Right kidney (tissue), 1 donor: ENCODE measurements around the gene DNAJB5.
"Not testable (repeated sequence)": the region's sequence is repeated elsewhere in the genome, so short reads cannot be mapped to it uniquely, and the experiment has no call there.

Experiments used
- DNase-seq: peaks from one replicate; pipeline ENCODE4 v3.0.0-alpha.2; 2016

The DNAJB5 gene

GRCh38 chr9:34998266-34998665 is 8.7 kb downstream of the DNAJB5 start:
- DNase-seq, result no peak

GRCh38 chr9:34999576-34999975 is 10.0 kb downstream of the DNAJB5 start:
- no peak for DNase-seq

GRCh38 chr9:35000535-35001284 is 11.2 kb downstream of the DNAJB5 start:
- DNase-seq, result no peak

GRCh38 chr9:35001285-35001677 is 11.7 kb downstream of the DNAJB5 start:
- no peak for DNase-seq

- no peak for DNase-seq
These were observed 12.4 kb downstream of the DNAJB5 start for GRCh38 chr9:35001803-35002502.

GRCh38 chr9:35002623-35003022 is 13.1 kb downstream of the DNAJB5 start:
- DNase-seq, result no peak

- not testable (repeated sequence) for DNase-seq
These were observed 14.8 kb downstream of the DNAJB5 start for GRCh38 chr9:35004299-35004698.

- DNase-seq, result no peak
These were observed 20.9 kb downstream of the DNAJB5 start for GRCh38 chr9:35010351-35010958.

GRCh38 chr9:35014517-35014916 is 25.0 kb downstream of the DNAJB5 start:
- DNase-seq, result no peak

- not testable (repeated sequence) for DNase-seq
These were observed 33.9 kb downstream of the DNAJB5 start for GRCh38 chr9:35023443-35023842.

- DNase-seq, result no peak
These were observed 37.1 kb downstream of the DNAJB5 start for GRCh38 chr9:35026671-35027070.

GRCh38 chr9:35027374-35027773 is 37.8 kb downstream of the DNAJB5 start:
- DNase-seq, result no peak

GRCh38 chr9:35027860-35028259 is 38.3 kb downstream of the DNAJB5 start:
- no peak for DNase-seq

GRCh38 chr9:35028341-35028740 is 38.8 kb downstream of the DNAJB5 start:
- DNase-seq, result no peak

- DNase-seq, result no peak
These were observed 39.7 kb downstream of the DNAJB5 start for GRCh38 chr9:35029241-35029640.

GRCh38 chr9:35029852-35030251 is 40.3 kb downstream of the DNAJB5 start:
- DNase-seq, result no peak

- DNase-seq, result no peak
These were observed 43.6 kb downstream of the DNAJB5 start for GRCh38 chr9:35033101-35033500.

- peak; percentile 42 for DNase-seq
These were observed 46.5 kb downstream of the DNAJB5 start for GRCh38 chr9:35035851-35036701.

GRCh38 chr9:35042081-35042604 is 52.6 kb downstream of the DNAJB5 start:
- no peak for DNase-seq

- no peak for DNase-seq
These were observed 53.5 kb downstream of the DNAJB5 start for GRCh38 chr9:35042891-35043545.

- no peak for DNase-seq
These were observed 54.5 kb downstream of the DNAJB5 start for GRCh38 chr9:35044071-35044470.
